SK-N-MC (cell line): ENCODE results near the gene GNAT2.

ENCODE experiments used
- EZH2 ChIP-seq: fragments of 200-600 bp; sonication (generic); IDR thresholded peaks from one replicate; pipeline ENCODE4 v1.6.1; 2017; ENCODE audit warnings: antibody characterized with exemption
- POLR2AphosphoS5 ChIP-seq: IDR thresholded peaks from 2 replicates; pipeline ENCODE4 v1.6.1; 2012; ENCODE audit warnings: mild to moderate bottlenecking, low read depth, low read length, borderline replicate concordance

DNA sequence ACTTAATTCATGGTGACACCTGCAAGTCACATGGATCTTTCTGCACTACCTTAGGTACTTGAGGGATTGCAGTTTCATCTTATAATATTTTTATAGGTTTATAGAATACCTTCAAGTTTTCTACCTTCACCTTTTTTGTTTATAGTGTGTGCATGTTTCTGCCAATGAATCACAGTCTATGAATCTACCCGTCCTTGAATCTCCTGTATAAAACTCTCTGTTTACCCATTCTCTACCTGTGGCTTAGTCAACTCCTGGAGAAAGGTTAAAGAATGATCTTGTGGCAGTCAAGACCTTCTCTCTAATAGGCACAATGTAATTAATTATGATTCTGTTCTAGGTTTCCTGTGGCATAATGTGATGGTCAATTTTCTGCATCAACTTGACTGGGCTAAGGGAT, 45.3 kb upstream of the GNAT2 start:
- TF ChIP-seq EZH2 (no peak), POLR2AphosphoS5 (no peak)
